Epithelial cell of esophagus (primary cell): ENCODE results near the gene NFIB.

Experiments
- DNase-seq: peaks from one replicate; pipeline ENCODE4 v3.0.0; 2010; ENCODE audit warnings: low read depth
- H3K4me3 ChIP-seq: 2 replicates; pipeline ENCODE4 v1.5.1; 2011; ENCODE audit warnings: mild to moderate bottlenecking, low read length, control low read depth
- TF ChIP-seq, protein P1 (sequence below): IDR thresholded peaks from 2 replicates; pipeline ENCODE4 v1.5.1; 2011; ENCODE audit warnings: low read depth, mild to moderate bottlenecking, low read length, control low read depth, inconsistent platforms; ENCODE audit not compliant: insufficient read depth; ENCODE audit errors: missing control alignments

The NFIB gene

DNA sequence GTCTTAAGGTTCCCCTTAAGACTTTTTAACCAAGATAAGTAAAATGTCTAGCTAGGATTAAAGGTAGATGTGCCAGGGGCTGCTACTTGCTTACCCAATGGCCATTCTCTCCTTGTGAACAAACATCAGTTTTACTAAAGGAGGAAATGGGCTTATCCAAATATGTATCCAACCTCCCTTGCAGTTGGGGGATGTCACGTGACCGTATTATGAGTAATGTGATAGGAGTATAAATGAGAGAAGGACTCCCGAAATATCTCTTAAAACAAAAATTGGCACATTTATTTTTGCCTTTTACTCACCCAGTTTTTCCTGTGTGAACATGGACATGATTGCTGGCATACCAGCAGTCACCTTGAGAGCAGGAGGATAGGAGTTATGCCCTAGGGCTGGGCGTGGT is 247.9 kb downstream of the NFIB start:
- TF ChIP-seq, protein P1, sequence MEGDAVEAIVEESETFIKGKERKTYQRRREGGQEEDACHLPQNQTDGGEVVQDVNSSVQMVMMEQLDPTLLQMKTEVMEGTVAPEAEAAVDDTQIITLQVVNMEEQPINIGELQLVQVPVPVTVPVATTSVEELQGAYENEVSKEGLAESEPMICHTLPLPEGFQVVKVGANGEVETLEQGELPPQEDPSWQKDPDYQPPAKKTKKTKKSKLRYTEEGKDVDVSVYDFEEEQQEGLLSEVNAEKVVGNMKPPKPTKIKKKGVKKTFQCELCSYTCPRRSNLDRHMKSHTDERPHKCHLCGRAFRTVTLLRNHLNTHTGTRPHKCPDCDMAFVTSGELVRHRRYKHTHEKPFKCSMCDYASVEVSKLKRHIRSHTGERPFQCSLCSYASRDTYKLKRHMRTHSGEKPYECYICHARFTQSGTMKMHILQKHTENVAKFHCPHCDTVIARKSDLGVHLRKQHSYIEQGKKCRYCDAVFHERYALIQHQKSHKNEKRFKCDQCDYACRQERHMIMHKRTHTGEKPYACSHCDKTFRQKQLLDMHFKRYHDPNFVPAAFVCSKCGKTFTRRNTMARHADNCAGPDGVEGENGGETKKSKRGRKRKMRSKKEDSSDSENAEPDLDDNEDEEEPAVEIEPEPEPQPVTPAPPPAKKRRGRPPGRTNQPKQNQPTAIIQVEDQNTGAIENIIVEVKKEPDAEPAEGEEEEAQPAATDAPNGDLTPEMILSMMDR: no peak
- H3K4me3 ChIP-seq: no peak overlapping the region
- DNase-seq: no peak

DNA sequence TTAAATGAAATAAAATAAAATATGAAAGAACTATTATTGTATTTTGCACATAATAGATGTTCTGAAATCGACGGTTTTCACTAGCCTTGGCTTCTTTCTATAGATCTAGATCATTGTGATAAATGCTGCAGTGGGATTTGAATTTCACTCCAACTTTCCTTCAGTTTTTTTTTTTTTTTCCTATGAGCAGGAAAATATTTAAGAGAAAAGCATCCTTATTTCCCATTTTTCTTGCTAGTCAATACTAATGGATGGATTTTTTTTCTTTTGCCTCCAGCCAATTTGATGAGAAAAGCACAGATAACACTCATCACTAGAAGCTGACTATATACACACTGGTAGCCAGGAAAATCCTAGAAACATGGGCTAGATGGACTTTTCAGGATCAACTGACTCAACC is 249.0 kb downstream of the NFIB start:
- TF ChIP-seq, protein P1: no peak
- DNase-seq: no peak
- H3K4me3 ChIP-seq: no peak overlapping the region

DNA sequence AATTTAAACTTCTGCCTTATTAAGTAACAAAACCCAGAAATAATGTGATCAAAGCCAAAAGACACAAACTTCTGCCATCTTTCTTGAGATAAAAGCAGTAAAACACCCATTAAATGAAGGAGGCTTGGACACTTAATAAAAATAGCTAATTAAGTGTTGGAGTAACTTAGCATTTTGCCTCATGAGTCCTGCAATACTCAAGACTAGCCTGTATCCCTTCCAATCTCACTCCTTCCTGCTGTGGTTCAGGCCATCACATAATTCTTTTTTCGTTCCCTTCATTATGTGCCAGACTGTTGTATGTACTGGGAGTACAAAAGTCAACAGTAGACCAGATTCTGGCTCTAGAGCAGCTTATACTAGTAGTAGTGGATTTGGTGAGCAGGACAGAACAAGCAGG is 250.2 kb downstream of the NFIB start:
- H3K4me3 ChIP-seq: no peak overlapping the region
- no peak for DNase-seq
- TF ChIP-seq, protein P1: no peak

DNA sequence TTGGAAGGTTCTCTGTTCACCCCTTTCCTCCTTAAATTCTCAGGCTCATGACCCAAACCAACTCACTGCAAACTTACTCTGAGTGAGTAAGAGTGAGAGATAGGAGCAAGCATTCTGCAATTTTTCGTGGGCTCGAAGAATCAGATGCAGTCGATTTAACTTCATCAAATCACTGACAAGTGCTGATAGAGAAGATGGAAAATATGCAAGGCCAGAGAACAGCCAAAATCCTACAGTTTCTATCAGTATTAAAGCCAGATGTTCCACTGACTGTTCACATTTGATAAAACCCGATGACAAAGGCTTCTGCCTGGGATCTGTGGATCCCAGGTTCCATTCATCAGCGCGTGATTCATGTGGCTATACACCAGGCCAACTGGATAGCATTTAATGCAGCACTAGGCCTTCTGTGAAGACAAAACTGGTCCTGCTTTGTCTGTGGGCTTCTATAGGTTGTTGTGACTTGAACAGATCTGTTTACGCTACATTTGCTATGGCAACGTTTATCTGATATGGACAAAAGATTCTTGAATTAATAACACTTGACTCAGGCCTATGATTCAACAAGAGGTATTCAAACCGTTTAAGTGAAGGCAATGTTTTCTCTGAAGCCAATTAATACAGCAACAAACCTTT is 251.2 kb downstream of the NFIB start:
- TF ChIP-seq, protein P1: no peak
- no peak overlapping the region for H3K4me3 ChIP-seq
- DNase-seq: peak; percentile 92

DNA sequence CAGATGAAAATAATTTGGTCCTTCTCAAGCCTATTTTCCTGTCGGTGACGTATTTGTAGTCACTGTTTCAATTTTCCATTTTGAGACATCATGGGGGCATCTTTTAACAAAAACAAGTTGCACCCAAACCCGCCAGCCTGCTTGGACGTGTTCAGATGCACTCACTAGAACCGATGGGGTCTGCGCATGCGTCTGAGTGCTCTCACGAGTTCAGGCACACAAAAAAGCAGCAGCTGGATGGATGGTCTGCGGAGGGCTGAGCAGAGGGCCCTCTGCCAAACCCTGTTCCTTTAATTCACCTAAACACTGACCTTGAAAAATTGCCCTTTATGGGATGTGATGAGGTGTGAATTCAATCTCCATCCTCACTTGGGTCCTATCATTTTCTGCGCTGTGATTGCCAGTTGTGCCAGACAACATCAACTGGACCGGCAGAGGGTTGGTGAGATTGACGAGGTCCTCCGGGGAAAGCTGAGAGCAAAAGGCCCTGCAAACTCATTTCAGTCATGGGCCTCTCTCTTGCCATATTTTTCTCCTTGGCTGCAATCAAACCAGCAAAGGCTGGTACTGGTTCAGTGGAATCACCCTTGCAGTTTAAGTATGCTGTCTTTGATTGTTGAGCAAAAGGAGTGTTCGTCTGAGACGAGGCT is 251.9 kb downstream of the NFIB start:
- TF ChIP-seq, protein P1: no peak
- DNase-seq: no peak
- no peak overlapping the region for H3K4me3 ChIP-seq

DNA sequence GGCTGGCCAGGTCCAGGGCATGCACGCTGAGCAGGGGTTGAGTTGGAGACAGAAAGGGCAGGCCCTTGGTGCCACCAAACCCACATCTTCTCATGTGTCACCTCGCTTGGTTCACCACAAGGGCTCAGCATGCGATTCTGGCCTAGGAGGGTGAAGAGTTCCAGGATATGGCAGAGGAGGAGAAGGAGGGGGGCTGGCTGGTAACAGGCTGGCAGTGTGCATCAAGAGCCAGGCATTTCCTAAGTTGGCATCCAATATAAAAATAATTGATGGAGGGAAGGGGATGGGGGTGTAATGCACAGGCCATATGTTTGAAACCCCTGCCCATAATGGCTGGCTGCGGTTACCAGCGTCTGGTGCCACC is 255.6 kb downstream of the NFIB start:
- no peak for DNase-seq
- no peak overlapping the region for H3K4me3 ChIP-seq
- TF ChIP-seq, protein P1: no peak
